DND-41 (cell line): ENCODE results near the gene OR5D14.

Experiments
- ATAC-seq: fragments of 200-7000 bp; cut with Tn5 transposase; 3 replicates; pipeline ENCODE4 v1.9.1; 2021; ENCODE audit warnings: low read depth; ENCODE audit not compliant: insufficient read depth
- DNase-seq: peaks from one replicate; pipeline ENCODE4 v3.0.0-alpha.2; 2020
- H2AFZ ChIP-seq: 2 replicates; pipeline ENCODE4 v1.6.0; 2012; ENCODE audit warnings: low read depth, low read length
- H3K27ac ChIP-seq: 2 replicates; pipeline ENCODE4 v1.5.1; 2012; ENCODE audit warnings: low read length, inconsistent platforms
- H3K27me3 ChIP-seq: fragments of 200-600 bp; sonication (generic); 2 replicates; pipeline ENCODE4 v1.6.0; 2012; ENCODE audit warnings: low read length, mild to moderate bottlenecking, inconsistent platforms; ENCODE audit not compliant: insufficient read depth, poor library complexity
- H3K36me3 ChIP-seq: 2 replicates; pipeline ENCODE4 v1.5.1; 2012; ENCODE audit warnings: low read length, inconsistent platforms; ENCODE audit not compliant: insufficient read depth
- H3K4me1 ChIP-seq: 2 replicates; pipeline ENCODE4 v1.5.1; 2012; ENCODE audit warnings: mild to moderate bottlenecking, low read length; ENCODE audit not compliant: insufficient read depth
- H3K4me2 ChIP-seq: 2 replicates; pipeline ENCODE4 v1.6.0; 2012; ENCODE audit warnings: mild to moderate bottlenecking, moderate library complexity, low read length, inconsistent platforms; ENCODE audit not compliant: insufficient read depth
- H3K4me3 ChIP-seq, 2 experiments: fragments of 200-600 bp in 1 of 2; shearing (Covaris generic) in 1 of 2; 2 replicates each; pipeline ENCODE4 v1.5.1; 2012 to 2016; ENCODE audit warnings: inconsistent platforms in 2 of 2, low read length in 2 of 2, mild to moderate bottlenecking in 2 of 2, low read depth in 1 of 2, moderate library complexity in 1 of 2
- H3K79me2 ChIP-seq: 2 replicates; pipeline ENCODE4 v1.6.0; 2012; ENCODE audit warnings: low read length, inconsistent platforms; ENCODE audit not compliant: insufficient read depth
- H3K9ac ChIP-seq: 2 replicates; pipeline ENCODE4 v1.6.0; 2012; ENCODE audit warnings: low read depth, mild to moderate bottlenecking, inconsistent platforms, low read length, moderate library complexity
- H3K9me3 ChIP-seq: 2 replicates; pipeline ENCODE4 v1.5.1; 2012; ENCODE audit warnings: low read length, moderate library complexity, mild to moderate bottlenecking, inconsistent platforms; ENCODE audit not compliant: insufficient read depth, severe bottlenecking
- H4K20me1 ChIP-seq: 2 replicates; pipeline ENCODE4 v1.6.0; 2012; ENCODE audit warnings: low read length; ENCODE audit not compliant: insufficient read depth
- CTCF ChIP-seq: IDR thresholded peaks from 2 replicates; pipeline ENCODE4 v1.5.1; 2012; ENCODE audit warnings: borderline replicate concordance, low read length, moderate library complexity, mild to moderate bottlenecking; ENCODE audit not compliant: poor library complexity, severe bottlenecking; ENCODE audit errors: extremely low read depth
- EZH2 ChIP-seq: IDR thresholded peaks from 3 replicates; pipeline ENCODE4 v1.6.1; 2012; ENCODE audit warnings: borderline replicate concordance, low read depth, mild to moderate bottlenecking, moderate library complexity, low read length, inconsistent platforms; ENCODE audit not compliant: severe bottlenecking

The OR5D14 gene

GRCh38 chr11:55806248-55806647, 10.9 kb downstream of the OR5D14 start:
- H4K20me1 ChIP-seq: no peaks in the 10 kb centered on the region
- ATAC-seq (no peak), DNase-seq (no peak)
- H3K4me3 ChIP-seq: no peak overlapping the region
- H3K4me2 ChIP-seq: no peak overlapping the region
- no peaks in the 10 kb centered on the region for H3K79me2 ChIP-seq
- TF ChIP-seq CTCF: no peak
- TF ChIP-seq EZH2: no peak
- H3K27ac ChIP-seq: no peak overlapping the region
- no peaks in the 10 kb centered on the region for H3K27me3 ChIP-seq
- H3K9me3 ChIP-seq: peaks cover 5% of the 10 kb centered on the region
- H3K4me1 ChIP-seq: no peaks in the 10 kb centered on the region
- no peak overlapping the region for H2AFZ ChIP-seq
- H3K36me3 ChIP-seq: no peaks in the 10 kb centered on the region
- H3K9ac ChIP-seq: no peak overlapping the region

DNA sequence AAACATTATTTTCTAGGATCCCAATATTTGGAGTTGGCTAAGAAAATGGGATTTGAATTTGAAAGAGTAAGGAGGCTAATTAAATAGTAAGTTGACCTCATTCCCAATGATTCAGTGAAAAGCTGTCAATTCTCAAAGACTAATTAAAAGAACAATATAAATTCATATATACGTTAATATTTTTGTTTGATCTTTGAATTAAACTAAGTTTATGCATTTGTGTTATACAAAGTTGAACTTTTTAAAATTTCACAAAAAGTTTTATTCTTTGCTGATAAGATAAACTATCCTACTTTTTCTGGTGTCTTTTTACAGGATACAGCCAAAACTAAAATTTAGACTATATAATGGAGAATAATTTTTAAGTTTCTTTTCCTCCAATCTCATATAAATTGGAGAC, 15.7 kb downstream of the OR5D14 start, which contains the start of gene OR5L1:
OR5L1 (plus strand) TSS at position 301 of the 400 bp plus-strand sequence. CDS start 100 bp downstream, outside the sequence.
- TF ChIP-seq CTCF (no peak), EZH2 (no peak)
- Histone ChIP-seq H3K4me1 (no peaks in the 10 kb centered on the region), H3K4me3 (no peak within 1 kb of the TSS), H2AFZ (no peak within 1 kb of the TSS), H3K4me2 (no peak within 1 kb of the TSS), H4K20me1 (no peaks in the 10 kb centered on the region), H3K79me2 (no peaks in the 10 kb centered on the region), H3K36me3 (no peaks in the 10 kb centered on the region), H3K9me3 (peaks cover 1% of the 10 kb centered on the region), H3K27me3 (no peaks in the 10 kb centered on the region), H3K9ac (no peak within 1 kb of the TSS), H3K27ac (no peak within 1 kb of the TSS)
- DNase-seq: no peak
- no peak for ATAC-seq

DNA sequence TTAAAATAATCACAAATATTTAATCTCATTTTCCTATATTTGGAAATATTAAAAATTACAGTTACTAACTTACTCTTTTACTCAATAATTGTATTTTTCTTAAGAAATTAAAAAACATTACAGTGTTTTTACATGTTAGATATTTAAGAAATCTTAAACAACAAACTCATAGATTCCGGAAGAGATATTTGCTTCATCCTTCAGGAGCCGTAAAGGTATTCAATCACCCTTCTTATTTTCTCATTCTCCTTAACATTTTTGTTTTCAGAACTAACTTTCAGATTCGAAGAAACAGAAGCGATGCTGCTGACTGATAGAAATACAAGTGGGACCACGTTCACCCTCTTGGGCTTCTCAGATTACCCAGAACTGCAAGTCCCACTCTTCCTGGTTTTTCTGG, 24.0 kb downstream of the OR5D14 start, which contains the start of gene OR5D18:
OR5D18 (plus strand) TSS at position 301 of the 400 bp plus-strand sequence; CDS start at position 301, 0 bp downstream.
- Histone ChIP-seq H3K36me3 (no peaks in the 10 kb centered on the region), H2AFZ (no peak within 1 kb of the TSS), H4K20me1 (no peaks in the 10 kb centered on the region), H3K4me2 (no peak within 1 kb of the TSS), H3K79me2 (no peaks in the 10 kb centered on the region), H3K27me3 (no peaks in the 10 kb centered on the region), H3K4me1 (no peaks in the 10 kb centered on the region), H3K9ac (no peak within 1 kb of the TSS), H3K27ac (no peak within 1 kb of the TSS), H3K4me3 (no peak within 1 kb of the TSS), H3K9me3 (no peaks in the 10 kb centered on the region)
- DNase-seq (no peak), ATAC-seq (no peak)
- TF ChIP-seq CTCF: no peak
- TF ChIP-seq EZH2: no peak

DNA sequence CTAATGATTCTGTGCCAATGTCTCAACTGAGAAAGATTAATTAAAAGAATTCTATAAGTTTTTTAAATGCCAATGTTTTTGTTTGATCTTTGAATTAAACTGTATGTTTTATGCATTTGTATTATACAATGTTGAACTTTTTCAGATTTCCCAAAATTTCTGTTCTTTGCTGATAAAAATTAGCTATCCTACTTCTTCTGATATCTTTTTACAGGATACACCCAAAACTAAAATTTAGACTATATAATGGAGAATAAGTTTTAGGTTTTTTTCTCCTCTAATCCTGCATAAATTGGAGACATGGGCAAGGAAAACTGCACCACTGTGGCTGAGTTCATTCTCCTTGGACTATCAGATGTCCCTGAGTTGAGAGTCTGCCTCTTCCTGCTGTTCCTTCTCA, 31.6 kb downstream of the OR5D14 start, which contains the start of gene OR5L2:
OR5L2 (plus strand) TSS at position 301 of the 400 bp plus-strand sequence; CDS start at position 301, 0 bp downstream.
- no peaks in the 10 kb centered on the region for H3K36me3 ChIP-seq
- no peak within 1 kb of the TSS for H2AFZ ChIP-seq
- no peak within 1 kb of the TSS for H3K4me2 ChIP-seq
- H3K4me1 ChIP-seq: no peaks in the 10 kb centered on the region
- H3K9me3 ChIP-seq: no peaks in the 10 kb centered on the region
- H3K79me2 ChIP-seq: no peaks in the 10 kb centered on the region
- no peak within 1 kb of the TSS for H3K27ac ChIP-seq
- no peak within 1 kb of the TSS for H3K9ac ChIP-seq
- DNase-seq (no peak), ATAC-seq (no peak)
- TF ChIP-seq CTCF (no peak), EZH2 (no peak)
- no peaks in the 10 kb centered on the region for H4K20me1 ChIP-seq
- no peak within 1 kb of the TSS for H3K4me3 ChIP-seq
- no peaks in the 10 kb centered on the region for H3K27me3 ChIP-seq
